ENCODE results near the gene LEPROT.
"Not testable (repeated sequence)": the region's sequence is repeated elsewhere in the genome, so short reads cannot be mapped to it uniquely, and the experiment has no call there.

Gene LEPROT, protein sequence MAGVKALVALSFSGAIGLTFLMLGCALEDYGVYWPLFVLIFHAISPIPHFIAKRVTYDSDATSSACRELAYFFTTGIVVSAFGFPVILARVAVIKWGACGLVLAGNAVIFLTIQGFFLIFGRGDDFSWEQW

DNA sequence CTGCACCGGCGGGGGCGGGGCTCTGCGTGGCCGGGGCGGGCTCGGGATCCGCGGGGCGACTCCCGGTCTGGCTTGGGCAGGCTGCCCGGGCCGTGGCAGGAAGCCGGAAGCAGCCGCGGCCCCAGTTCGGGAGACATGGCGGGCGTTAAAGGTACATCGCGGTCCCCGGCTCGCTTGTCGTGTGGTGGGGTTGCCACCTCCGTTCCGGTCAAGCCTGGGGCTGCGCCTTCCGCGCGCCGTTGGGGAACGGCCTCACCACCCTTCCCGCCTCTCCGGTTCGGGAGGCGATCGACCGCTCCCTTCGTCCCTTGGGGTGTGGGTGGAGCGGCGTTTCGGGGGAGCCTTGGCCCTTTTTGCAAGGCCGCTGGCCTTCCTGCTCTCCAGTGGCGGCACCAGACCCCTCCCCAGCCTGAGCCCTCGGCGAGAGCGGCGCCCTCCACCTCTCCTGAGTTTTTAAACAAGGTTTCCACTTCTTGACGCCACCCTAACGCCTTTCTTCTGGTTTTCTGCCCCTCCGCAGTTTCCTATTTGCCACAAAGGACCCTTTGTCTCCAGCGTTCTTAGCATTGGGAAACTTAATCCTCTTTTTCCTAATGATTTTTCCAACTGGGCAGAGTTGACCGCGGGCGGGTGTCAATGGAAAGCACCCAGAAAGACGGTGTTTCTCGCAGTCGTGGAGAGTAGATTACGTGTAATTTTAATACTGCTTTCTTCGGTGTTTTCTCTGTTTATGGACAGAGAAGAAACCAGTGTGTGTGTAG lies at the start of gene LEPROT, which contains the start of gene LEPR:
Gene LEPROT, plus strand, starts transcription at position 79 of the 761 bp plus-strand sequence. Its CDS starts 57 bp downstream, at position 136.
Gene LEPR, plus strand, starts transcription at position 79 of the 761 bp plus-strand sequence. CDS start 144,898 bp downstream, outside the sequence.
- DNase-seq, result no peak

DNA sequence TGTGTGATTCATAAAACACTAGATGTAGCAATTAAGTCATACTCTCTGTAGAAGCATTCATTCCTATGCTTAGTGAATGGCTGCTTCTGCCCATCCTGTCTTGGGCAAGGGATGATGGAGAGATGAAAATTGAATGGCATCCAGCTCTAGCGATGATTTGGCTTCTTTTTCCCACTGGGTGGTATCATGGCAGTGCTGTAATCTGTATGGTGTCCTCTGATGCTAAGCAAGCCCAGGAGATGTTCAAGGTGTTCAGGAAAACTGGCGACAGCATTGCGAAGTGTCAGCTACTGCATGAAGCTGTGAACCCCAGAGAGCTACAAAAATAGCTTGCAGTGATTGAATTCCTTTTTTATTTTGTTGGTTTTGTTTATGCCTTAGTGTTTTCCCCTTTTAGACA lies 48.9 kb upstream of the LEPROT start:
- no peak for DNase-seq

DNA sequence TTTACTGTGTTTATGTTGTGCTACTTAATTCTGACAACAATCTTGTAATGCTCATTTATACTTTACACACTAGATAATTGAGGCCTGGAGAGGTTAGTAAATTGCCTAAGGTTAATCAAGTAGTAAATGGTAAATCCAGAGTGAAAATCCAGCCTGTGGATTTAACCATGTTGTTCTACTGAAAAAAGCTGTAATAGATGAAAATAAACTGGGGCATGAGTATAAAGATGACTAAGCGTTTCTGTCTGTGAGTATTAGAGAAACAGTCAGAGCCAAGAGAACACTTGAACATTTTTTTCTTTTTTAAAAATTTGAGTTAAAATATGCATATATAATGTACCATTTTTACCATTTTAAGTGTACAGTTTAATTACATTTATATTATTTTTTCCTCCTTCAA lies 47.9 kb upstream of the LEPROT start:
- no peak for DNase-seq

DNA sequence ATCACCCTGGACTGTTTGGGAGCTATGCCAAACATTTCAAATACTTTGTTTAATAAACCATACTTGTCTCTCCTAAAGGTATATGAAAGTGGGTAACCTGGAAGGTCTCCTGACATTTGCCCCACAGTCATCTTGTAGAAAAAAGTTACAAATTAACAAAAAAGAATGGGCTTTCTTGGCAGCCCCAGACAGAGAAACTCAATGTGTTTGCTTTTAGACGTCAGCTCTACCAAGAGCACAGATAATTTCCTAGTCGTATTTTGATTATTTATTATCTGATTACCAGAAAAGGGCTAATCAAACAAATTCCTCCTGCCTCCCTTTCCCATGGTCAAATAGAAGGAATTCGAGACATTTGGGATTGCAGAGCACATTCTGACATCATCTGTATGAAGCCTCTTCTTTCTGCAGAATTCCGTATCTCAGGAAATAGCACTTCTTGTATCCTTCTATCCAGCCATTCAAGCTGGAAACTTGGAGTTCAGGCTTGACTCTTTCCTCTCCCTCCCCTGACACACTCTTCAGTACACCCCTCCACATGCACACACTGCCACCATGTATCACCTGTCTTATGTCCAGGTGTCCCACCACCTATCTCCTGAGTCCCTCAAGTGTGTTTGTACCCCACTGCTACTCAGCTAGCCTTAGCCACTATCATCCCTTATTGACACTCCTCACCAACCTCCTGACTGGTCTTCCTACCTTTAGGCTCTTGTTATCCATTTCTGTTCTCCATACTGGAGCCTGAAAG lies 42.8 kb upstream of the LEPROT start:
- DNase-seq, result no peak

DNA sequence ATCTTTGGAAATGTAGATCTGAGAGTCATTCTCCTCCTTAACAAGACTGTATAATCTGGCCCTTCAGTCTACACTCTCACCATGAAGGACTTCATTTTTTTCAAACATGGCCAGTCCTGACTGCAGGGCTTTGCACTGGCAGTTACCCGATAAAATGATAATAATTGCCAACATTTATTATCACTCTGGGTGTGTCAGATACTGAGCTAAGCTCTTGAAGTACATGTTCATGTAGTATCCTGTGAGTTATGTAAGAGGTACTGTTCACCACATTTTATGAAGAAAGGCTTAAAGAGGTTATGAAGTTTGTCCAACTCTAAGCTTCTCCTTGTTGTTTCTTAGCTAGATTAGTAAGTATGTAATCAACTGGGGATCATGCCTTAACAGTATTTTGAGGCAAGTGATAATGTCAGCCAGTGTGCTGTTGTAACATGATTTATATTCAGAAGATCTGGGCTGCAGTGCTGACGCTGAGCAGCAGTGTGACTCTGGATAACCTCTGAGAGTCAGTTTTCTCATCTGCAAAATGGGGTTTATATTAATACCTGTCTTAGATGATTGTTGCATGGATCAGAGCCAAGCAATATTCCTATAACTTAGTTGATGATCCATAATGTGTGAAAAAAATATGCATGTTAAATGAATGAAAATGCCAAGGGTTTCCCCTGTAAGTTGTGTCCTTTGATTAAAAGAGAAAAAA lies 42.1 kb upstream of the LEPROT start:
- no peak for DNase-seq

DNA sequence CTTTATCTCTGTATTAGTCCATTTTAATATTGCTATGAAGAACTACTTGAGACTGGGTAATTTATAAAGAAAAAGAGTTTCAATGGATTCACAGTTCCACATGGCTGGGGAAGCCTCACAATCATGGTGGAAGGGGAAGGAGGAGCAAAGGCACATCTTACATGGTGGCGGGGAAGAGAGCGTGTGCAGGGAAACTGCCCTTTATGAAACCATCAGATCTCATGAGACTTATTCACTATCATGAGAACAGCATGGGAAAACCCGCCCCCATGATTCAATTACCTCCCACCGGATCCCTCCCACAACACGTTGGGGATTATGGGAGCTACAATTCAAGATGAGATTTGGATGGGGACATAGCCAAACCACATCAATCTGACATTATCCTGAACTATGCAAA lies 36.0 kb upstream of the LEPROT start:
- not testable (repeated sequence) for DNase-seq

DNA sequence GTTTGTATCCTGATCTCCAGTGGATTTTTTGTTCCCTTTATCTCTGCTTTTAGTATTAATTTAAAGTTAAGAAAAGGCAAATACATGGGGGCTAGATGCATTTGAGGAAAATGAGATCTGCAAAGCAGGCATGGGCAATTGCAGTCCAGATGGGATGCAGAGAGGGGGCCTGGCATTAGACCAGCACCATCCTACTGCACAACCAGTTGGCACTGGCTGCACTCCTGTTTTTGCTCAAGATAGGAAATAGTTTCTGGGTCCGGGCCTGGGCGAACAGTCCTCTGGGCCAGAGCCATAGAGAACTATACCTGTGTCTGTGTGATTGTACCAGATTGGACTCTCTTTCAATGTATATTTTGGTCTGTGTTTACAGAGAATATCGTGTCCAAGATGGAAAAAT lies 34.0 kb upstream of the LEPROT start:
- no peak for DNase-seq

DNA sequence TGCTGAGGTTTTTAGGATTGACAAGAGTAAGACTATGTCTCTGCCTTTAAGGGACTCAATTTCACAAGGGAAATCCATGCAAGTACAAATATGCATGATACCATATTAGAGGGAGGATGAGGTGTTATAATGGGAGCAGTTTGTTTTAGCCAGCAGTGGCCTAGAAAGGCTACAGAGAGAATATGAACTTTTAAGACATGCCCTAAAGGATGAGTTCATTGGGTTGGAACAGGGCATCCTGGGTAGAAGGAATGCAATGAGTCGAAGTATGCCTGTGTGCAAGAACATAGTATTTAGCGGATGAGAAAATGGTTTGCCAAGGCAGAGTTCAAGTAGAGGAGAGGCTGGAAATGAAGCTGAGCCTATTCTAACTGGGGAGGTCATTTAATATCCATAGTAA lies 32.6 kb upstream of the LEPROT start:
- DNase-seq, result no peak

DNA sequence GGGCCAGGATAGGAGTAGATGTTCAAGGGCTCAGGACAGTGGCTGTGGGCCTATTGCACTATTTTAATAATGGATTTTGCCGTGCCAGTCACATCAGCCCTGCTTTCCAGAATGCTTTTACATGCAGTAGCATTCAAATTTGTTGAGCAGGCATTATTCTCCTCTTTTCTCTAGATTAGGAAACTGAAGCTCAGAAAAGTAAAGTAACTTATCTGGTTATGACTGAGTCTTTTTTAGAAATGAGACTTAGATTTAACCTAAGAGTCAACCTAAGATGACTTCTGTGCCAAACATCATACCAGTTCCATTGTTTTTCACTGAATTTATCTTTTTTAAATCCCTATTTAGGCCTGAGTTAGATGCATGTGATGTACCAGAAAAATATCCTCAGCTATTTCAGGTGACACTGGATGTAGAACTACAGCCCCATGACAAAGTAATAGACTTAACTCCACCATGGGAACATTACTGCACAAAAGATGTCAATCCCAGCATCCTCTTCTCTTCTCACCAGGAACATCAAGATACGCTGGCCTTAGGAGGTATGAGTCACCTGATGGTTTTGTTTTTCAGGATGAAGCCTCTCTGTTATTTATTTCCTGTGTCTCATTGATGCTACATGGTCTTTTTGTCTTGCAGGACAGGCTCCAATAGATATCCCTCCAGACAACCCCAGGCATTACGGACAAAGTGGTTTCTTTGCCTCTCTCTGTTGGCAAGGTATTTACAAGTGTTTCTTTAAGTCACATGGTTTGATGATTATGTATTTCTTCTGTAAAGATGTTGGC lies 31.4 kb upstream of the LEPROT start:
- no peak for DNase-seq

DNA sequence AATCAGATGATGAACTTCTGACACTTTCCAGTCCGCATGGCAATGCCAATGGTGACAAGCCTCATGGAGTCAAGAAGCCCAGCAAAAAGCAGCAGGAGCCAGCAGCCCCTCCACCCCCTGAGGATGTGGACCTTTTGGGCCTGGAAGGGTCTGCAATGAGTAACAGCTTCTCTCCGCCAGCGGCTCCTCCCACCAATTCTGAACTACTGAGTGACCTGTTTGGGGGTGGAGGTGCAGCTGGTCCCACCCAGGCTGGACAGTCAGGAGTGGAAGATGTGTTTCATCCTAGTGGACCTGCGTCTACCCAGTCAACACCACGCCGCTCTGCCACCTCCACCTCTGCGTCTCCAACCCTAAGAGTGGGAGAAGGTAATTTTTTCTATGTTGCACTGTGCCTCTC lies 28.0 kb upstream of the LEPROT start:
- no peak for DNase-seq

DNA sequence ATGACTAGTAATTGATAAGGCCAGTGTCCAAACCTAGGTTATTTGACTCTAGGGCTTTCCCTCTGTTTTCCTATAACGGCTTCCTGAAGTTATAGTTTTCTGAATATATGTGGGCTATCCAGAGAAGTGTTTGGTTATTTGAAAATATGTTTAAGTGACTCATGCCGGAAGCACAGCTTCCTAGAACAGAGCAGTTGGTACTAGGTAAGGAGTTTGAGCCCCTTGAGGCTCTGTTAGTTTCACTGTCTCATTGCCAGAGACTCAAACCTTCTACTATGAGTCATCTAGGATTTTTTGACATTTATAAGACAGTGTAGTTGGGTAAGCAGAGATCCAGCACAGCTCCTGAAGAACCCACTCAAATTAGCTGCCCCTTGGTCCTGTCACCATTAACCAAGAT lies 27.1 kb upstream of the LEPROT start:
- DNase-seq, result peak in 1 of 2 experiments; percentile 2

DNA sequence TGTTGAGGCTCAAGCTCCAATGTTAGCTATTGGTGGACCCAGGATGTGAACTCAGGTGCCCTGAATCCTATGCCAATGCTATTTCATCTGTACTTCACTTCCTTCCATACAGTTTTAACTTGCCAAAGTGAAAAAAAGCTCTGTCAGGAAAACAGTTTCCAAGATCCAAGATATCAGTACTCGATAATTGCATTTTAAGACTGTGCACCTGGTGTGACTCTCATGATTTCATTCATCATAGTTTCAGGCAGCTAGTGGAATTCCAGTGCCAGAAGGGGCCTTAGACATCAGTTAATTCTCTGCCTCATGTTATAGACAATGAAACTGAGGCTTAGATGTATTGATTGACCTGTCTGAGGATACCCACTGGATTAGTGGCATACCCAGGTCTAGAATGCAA lies 26.5 kb upstream of the LEPROT start:
- no peak for DNase-seq

DNA sequence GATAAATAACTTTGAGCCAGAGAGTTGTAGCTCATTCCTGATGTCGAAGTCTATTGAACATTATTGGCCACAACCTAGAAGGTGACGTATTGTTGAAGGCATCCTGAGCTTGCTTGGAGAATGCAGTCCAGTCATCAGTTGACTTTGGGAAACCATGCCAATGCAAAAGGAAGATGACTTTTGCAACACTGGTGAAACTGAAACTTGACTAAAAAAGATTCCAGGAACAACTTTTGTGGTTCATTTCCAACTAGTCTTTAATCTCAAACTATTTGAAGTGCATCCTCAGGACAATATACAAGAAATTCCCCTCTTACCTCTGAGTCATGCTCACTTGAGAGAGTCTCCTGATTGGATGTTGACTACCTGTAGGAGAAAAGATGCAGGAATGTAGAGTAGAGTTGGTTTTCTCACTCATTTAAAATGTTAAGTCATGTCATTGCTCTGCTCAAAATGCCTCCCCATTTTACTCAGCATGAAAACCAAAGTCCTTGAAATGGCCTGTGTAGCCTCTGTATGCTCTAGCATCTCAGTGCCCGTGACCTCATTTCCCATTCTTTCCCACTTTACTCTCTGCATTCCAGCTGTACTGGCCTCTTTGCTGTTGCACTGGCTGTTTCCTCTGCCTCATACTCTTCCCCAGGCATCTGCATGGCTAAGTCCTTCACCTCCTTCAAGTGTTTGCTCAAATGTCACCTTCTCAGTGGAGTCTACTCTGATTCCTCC lies 24.4 kb upstream of the LEPROT start:
- no peak for DNase-seq

DNA sequence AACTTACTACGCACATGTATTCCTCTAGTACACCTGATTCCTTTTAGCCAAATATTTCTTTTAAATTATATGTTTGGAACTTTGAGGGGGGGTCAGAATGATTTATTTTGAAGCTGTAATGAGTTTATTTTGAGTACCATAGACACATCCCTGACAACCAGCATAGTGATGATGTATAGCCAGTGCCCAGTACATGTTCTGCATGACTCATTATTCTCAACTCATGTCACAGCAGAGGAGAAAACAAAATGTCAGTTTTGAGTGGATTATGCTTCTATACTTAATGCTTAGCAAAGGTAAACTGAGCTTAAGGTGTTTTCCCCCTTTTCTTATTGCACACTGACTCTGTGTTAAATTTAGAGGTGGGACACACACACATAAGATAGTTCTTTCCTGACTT lies 22.4 kb upstream of the LEPROT start:
- DNase-seq, result no peak

DNA sequence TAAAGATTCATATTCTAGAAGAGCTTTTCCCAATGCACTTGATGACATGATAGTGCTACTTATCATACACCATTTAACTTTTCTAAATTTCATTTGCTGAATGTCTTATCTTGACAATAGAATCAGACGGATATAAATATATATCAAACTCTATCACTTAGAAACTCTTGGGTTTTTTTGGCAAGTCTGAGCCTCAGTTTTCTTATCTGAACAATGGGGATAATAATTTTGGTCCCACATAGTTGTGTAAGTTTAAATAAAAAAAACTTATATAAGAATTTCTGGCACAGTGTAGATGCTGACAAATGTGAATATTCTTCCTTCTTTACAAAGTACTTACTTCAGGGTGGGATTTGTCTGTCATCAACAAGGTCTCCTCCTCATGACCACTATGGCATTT lies 21.5 kb upstream of the LEPROT start:
- no peak for DNase-seq

DNA sequence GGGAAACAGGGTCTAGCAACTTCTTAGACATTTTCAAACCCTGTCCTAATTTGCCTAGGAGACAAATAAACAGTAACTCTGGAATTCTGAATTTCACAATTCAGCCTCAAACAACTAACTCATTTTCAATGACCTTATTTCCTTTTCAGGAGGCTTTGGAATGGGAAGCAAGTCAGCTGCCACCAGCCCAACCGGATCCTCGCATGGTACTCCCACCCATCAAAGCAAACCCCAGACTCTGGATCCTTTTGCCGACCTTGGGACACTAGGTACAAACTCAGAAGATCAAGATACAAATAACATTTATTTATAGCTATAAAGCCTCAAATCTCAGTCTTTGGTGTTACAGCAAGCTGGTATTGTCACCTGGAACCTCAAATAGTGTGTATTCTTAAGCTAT lies 18.9 kb upstream of the LEPROT start:
- DNase-seq, result no peak

DNA sequence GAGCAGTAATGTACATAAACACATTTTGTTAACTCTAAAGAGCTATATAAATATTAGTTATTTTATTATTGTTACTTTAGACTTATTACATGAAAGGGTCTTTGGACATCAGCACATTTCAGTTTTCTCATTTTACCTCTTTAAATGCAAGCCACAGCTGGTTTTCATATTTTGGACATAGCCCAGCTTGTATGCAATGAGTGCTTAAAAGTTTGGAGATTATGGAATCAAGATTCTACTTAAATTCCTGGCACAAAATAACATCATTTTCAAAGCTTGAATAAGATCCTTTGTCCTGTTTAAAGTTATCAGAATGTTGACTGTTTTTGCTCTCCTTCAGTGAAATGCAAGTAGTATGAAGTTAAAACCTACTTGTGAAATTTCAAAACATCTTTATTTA lies 15.5 kb upstream of the LEPROT start:
- DNase-seq, result no peak

DNA sequence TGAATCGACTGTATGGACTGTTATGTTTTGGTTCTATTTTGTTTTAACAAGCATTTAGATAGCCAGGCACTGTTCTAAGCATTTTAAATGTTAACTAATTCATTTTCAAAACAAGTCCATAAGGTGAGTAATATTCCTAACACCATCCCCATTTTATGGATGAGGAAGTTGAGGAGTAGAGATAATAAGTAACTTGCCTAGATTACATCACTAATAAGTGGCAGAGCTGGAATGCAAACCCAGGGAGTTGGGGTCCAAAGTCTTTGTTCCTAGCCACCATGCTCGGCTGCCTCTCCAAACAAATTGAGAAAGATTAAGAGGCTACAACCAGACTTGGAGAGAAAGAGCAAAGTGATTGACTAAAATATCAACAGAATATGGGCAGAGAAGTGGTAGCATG lies 12.6 kb upstream of the LEPROT start:
- DNase-seq, result no peak

DNA sequence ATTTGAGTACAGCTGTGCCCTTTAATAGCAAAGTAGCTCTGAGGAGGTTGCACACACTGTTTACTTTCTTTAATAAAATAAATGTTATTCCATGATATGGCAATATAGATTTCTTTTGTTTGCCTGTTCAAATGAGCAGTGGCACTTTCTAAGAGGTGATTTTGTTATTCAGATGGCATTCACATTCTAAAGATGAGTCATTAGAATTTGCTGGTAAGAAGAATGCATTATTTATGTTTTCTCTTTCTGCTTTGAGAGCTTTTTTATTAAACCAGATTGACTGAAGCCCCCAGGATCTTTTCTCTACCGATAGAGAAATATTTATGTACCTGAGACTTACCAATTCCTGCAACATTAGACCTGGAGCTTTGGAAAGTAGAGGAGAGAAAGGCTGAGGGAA lies 11.2 kb upstream of the LEPROT start:
- DNase-seq, result no peak

DNA sequence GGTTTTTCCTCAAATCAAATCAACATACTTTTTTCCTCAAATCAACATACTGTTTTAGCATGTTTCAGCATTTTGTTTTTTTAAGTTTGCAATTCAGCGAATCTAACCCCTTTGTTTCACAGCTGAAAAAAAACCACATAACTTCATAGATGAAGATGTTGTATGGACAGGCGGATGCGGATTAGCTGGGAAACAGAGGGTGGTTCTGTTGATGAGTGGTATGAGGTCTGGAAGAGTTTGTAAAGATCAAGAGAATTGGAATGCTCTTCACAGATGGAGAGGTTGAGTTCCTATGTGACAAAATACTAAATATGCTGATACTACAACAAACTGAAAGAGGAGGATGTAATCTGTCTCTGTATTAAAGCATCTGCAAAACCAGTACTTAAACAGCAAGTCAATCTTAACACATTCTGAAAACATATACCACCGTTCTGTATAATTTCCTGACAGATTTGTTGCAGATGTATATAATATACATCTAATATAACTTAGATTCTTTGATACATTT lies 10.6 kb upstream of the LEPROT start:
- no peak for DNase-seq

DNA sequence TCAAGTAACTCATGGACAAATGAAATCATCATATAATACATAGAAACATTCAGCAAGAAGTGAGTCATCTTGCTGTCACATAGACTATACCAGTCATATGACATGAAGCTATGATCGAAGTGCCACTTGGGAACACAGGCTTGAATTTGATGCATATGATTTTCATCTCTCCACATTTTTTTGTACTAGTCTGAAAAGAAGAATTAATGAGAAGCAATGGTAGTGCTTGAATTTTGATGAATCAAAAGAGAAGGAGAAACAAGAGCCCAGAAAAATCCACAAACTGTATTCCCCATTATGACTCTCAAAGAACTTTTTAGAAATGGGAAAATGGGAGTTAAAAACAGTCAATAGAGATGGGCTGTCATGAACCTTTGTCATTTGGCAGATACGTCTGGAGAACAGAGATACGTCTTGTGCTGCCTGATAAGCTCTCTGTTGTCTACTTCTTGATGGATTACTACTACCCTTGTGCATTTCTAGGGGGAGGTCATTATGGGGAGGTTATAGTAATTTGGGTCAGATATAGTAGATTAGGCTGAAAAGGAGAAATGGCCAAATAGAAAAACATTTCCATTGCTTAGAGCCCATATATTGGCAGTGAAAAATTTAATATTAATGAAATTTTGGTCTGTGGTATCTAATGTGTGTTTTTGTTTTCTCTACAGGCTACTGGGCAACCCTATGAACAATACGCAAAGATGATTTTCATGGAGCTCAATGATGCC lies 8.0 kb upstream of the LEPROT start:
- DNase-seq, result no peak
